ENCODE data around the gene CLEC14A. TPM values are rescaled to one million over a fixed set of nuclear protein-coding genes. Genes with fewer than 3 reads are reported as not detected.

CLEC14A gene
- total and polyA plus RNA-seq, 9 of the 15 experiments (the other 6 are each of a cell fraction or from before 2014, with no cell fraction given), result not detected

GRCh38 chr14:38282936-38283335, 27.0 kb upstream of the CLEC14A start:
- no peaks in the 10 kb centered on the region for H4K20me1 ChIP-seq (replicated peaks; ENCODE audit: control insufficient read depth, insufficient read depth, low read length)

GRCh38 chr14:38280081-38280480, 24.2 kb upstream of the CLEC14A start:
- Histone ChIP-seq H3K36me3 (ENCODE audit: control insufficient read depth, insufficient read depth, low read length) (no peaks in the 10 kb centered on the region), H3K4me3 (no peak overlapping the region), H3K4me2 (ENCODE audit: insufficient read depth, low read length) (no peak overlapping the region), H3K4me1 (replicated peaks in 1 of 2; ENCODE audit: control insufficient read depth in 2 of 2, insufficient read depth in 2 of 2, low read length in 2 of 2) (no peaks in the 10 kb centered on the region), H4K20me1 (replicated peaks; ENCODE audit: control insufficient read depth, insufficient read depth, low read length) (no peaks in the 10 kb centered on the region), H3K27me3 (ENCODE audit: control insufficient read depth in 2 of 2, insufficient read depth in 2 of 2, low read length in 2 of 2) (no peaks in the 10 kb centered on the region), H3K79me2 (ENCODE audit: control insufficient read depth, insufficient read depth, low read length) (no peaks in the 10 kb centered on the region), H3K9ac (ENCODE audit: insufficient read depth in 1 of 2, low read depth in 2 of 2, low read length in 2 of 2) (no peak overlapping the region), H2AFZ (ENCODE audit: low read depth, low read length) (no peak overlapping the region), H3K9me3 (replicated peaks; ENCODE audit: control insufficient read depth, insufficient read depth, low read depth, low read length) (no peaks in the 10 kb centered on the region), H3K27ac (ENCODE audit: extremely low read depth, low read depth, low read length) (no peak overlapping the region), H3K9me1 (ENCODE audit: control insufficient read depth, insufficient read depth, low read length) (no peaks in the 10 kb centered on the region)
- intact Hi-C loops (cut with micrococcal nuclease), result no loop called here
- ChIA-PET POLR2A (no interaction called here), CTCF (ENCODE audit: low intra/inter-chr PET ratio) (no interaction called here)
- ATAC-seq (no peak), FAIRE-seq (no peak), DNase-seq (ENCODE audit: extremely low read depth in 1 of 4, low spot score in 3 of 4) (no peak)
- in situ Hi-C loops (cut with MboI), result no loop called here
- BruUV-seq (replicated peaks), result no TSS peak
- WGBS (ENCODE audit: insufficient coverage, low coverage, missing lambda C conversion rate), result 0% methylated on average over 2 of the region's 2 CpGs
- TF ChIP-seq E2F6 (IDR thresholded peaks at IDR 0.05; ENCODE audit: borderline replicate concordance in 1 of 2, extremely low read depth in 1 of 2, insufficient read depth in 1 of 2, insufficient read length in 1 of 2, low read depth in 1 of 2, low read length in 1 of 2, poor library complexity in 1 of 2, severe bottlenecking in 1 of 2) (no peak), MCM3 (IDR thresholded peaks at IDR 0.05) (no peak), ZBTB43 (CRISPR knock-in tag; IDR thresholded peaks at IDR 0.05) (no peak), SIX5 (IDR thresholded peaks at IDR 0.05; ENCODE audit: borderline replicate concordance in 1 of 2, insufficient read depth in 1 of 2, low read depth in 1 of 2, low read length in 2 of 2) (no peak), CREM (IDR thresholded peaks at IDR 0.05; ENCODE audit: low read depth) (no peak), HMGN3 (IDR thresholded peaks at IDR 0.05; ENCODE audit: borderline replicate concordance, extremely low read depth, insufficient read length, low read depth, low read length) (no peak), TCF7L2 (IDR thresholded peaks at IDR 0.05; ENCODE audit: low read depth, low read length) (no peak), ARID4B (CRISPR knock-in tag; IDR thresholded peaks at IDR 0.05) (no peak)

More at GRCh38 chr14:38282936-38283335, 27.0 kb upstream of the CLEC14A start:
- no peaks in the 10 kb centered on the region for H3K36me3 ChIP-seq (ENCODE audit: control insufficient read depth, insufficient read depth, low read length)
- POLR2A ChIA-PET, result no interaction called here
- no peaks in the 10 kb centered on the region for H3K27me3 ChIP-seq (ENCODE audit: control insufficient read depth in 2 of 2, insufficient read depth in 2 of 2, low read length in 2 of 2)
- H3K9me3 ChIP-seq (replicated peaks; ENCODE audit: control insufficient read depth, insufficient read depth, low read depth, low read length), result no peaks in the 10 kb centered on the region
- no peak overlapping the region for H3K27ac ChIP-seq (ENCODE audit: extremely low read depth, low read depth, low read length)
- H2AFZ ChIP-seq (ENCODE audit: low read depth, low read length), result no peak overlapping the region
- CTCF ChIA-PET (ENCODE audit: low intra/inter-chr PET ratio), result no interaction called here
- no peaks in the 10 kb centered on the region for H3K4me1 ChIP-seq (replicated peaks in 1 of 2; ENCODE audit: control insufficient read depth in 2 of 2, insufficient read depth in 2 of 2, low read length in 2 of 2)
- BruUV-seq (replicated peaks), result no TSS peak
- H3K4me3 ChIP-seq, result no peak overlapping the region
- no peak for TF ChIP-seq ZC3H11A (IDR thresholded peaks at IDR 0.05; ENCODE audit: low read depth, low read length)
- no peaks in the 10 kb centered on the region for H3K79me2 ChIP-seq (ENCODE audit: control insufficient read depth, insufficient read depth, low read length)
- in situ Hi-C loops (cut with MboI) (no loop called here), intact Hi-C loops (cut with micrococcal nuclease) (no loop called here)
- H3K4me2 ChIP-seq (ENCODE audit: insufficient read depth, low read length), result no peak overlapping the region
- H3K9ac ChIP-seq (ENCODE audit: insufficient read depth in 1 of 2, low read depth in 2 of 2, low read length in 2 of 2), result no peak overlapping the region
- DNase-seq (ENCODE audit: extremely low read depth in 1 of 4, low spot score in 3 of 4), result no peak
- ATAC-seq, result no peak
- no peak for FAIRE-seq
- no peaks in the 10 kb centered on the region for H3K9me1 ChIP-seq (ENCODE audit: control insufficient read depth, insufficient read depth, low read length)
